H1 (cell line): ENCODE measurements around the gene TMC6. TPM values are rescaled to one million over a fixed set of nuclear protein-coding genes. Genes with fewer than 3 reads are reported as not detected.

ENCODE experiments used
- CTCF ChIA-PET: fragments of 300-600 bp; sonication (Branson Sonifier 250); formaldehyde crosslinking; loops from one replicate; lab custom pipeline; 2021; ENCODE audit not compliant: partially characterized antibody; lab: Charles Lee
- POLR2A ChIA-PET: fragments of 300-600 bp; sonication (Branson Sonifier 250); formaldehyde crosslinking; loops from one replicate; lab custom pipeline; 2021; ENCODE audit warnings: inconsistent platforms; ENCODE audit not compliant: partially characterized antibody; lab: Charles Lee
- DNase-seq, 2 experiments: peaks; one replicate each; pipeline versions ENCODE4 v3.0.0 to v3.0.0-alpha.2; 2010 to 2022; ENCODE audit warnings: low spot score in 2 of 2, low read depth in 1 of 2, mixed read lengths in 1 of 2
- FAIRE-seq: peaks from 2 replicates; lab custom pipeline; 2011; peaks lifted over from hg19 to GRCh38; lab: Jason Lieb, UNC
- H2AFZ ChIP-seq: 2 replicates; pipeline ENCODE4 v1.8.1; 2012; ENCODE audit warnings: low read length, inconsistent platforms
- H2AK5ac ChIP-seq: 2 replicates; pipeline ENCODE4 v1.6.1; 2013; ENCODE audit warnings: low read depth, low read length
- H2BK120ac ChIP-seq: replicated peaks from 2 replicates; pipeline ENCODE3; 2013; ENCODE audit warnings: low read depth, low read length, inconsistent platforms
- H2BK12ac ChIP-seq: 2 replicates; pipeline ENCODE4 v1.6.1; 2013; ENCODE audit warnings: low read depth, low read length
- H2BK15ac ChIP-seq: 2 replicates; pipeline ENCODE4 v1.6.1; 2013; ENCODE audit warnings: low read length
- H2BK20ac ChIP-seq: 2 replicates; pipeline ENCODE4 v1.6.1; 2013; ENCODE audit warnings: low read length
- H2BK5ac ChIP-seq: 2 replicates; pipeline ENCODE4 v1.6.1; 2013; ENCODE audit warnings: low read depth, low read length
- H3K14ac ChIP-seq: 2 replicates; pipeline ENCODE4 v1.6.1; 2013; ENCODE audit warnings: inconsistent platforms; ENCODE audit not compliant: insufficient read length
- H3K18ac ChIP-seq: 2 replicates; pipeline ENCODE4 v1.6.1; 2013; ENCODE audit warnings: low read length; ENCODE audit errors: extremely low read depth
- H3K23ac ChIP-seq: 2 replicates; pipeline ENCODE4 v1.6.1; 2013; ENCODE audit warnings: inconsistent platforms; ENCODE audit not compliant: insufficient read length
- H3K23me2 ChIP-seq: 2 replicates; pipeline ENCODE4 v1.6.1; 2013; ENCODE audit warnings: low read depth, low read length
- H3K27ac ChIP-seq: 2 replicates; pipeline ENCODE4 v1.6.1; 2011; ENCODE audit warnings: low read depth, low read length, inconsistent platforms
- H3K27me3 ChIP-seq, 4 experiments: replicated peaks in 1 of 4; 1 replicate in 1 of 4; 2 replicates in 3 of 4; pipeline versions ENCODE4 v1.6.1 to v1.8.1; 2011 to 2013; ENCODE audit warnings: low read length in 3 of 4, mild to moderate bottlenecking in 3 of 4, inconsistent platforms in 2 of 4, mixed read lengths in 2 of 4, moderate library complexity in 1 of 4; ENCODE audit not compliant: control insufficient read depth in 3 of 4, insufficient read depth in 3 of 4; ENCODE audit errors: extremely low read depth in 1 of 4
- H3K36me3 ChIP-seq, 4 experiments: 2 replicates each; pipeline versions ENCODE4 v1.6.1 to v1.8.1; 2011 to 2013; ENCODE audit warnings: mild to moderate bottlenecking in 4 of 4, low read length in 3 of 4, moderate library complexity in 2 of 4, control low read depth in 1 of 4, inconsistent platforms in 1 of 4; ENCODE audit not compliant: insufficient read depth in 4 of 4, control insufficient read depth in 2 of 4
- H3K4ac ChIP-seq: replicated peaks from 2 replicates; pipeline ENCODE3; 2013; ENCODE audit warnings: low read length, low read depth, mixed read lengths, inconsistent platforms; ENCODE audit not compliant: insufficient read length
- H3K4me1 ChIP-seq, 4 experiments: replicated peaks in 1 of 4; 1 replicate in 1 of 4; 2 replicates in 3 of 4; pipeline versions ENCODE4 v1.6.1 to v1.8.1; 2011 to 2013; ENCODE audit warnings: low read length in 3 of 4, inconsistent platforms in 2 of 4, mixed read lengths in 1 of 4; ENCODE audit not compliant: insufficient read depth in 4 of 4, control insufficient read depth in 3 of 4
- H3K4me2 ChIP-seq, 2 experiments: 2 replicates each; pipeline versions ENCODE4 v1.6.1 to v1.8.1; 2011 to 2013; ENCODE audit warnings: low read depth in 2 of 2, low read length in 2 of 2, control low read depth in 1 of 2, inconsistent platforms in 1 of 2, mild to moderate bottlenecking in 1 of 2; ENCODE audit not compliant: insufficient read depth in 1 of 2
- H3K4me3 ChIP-seq, 4 experiments: fragments of 200-600, 300-600 bp in 1 of 4; sonication (generic), shearing (Covaris generic), sonication (Bioruptor Twin) in 1 of 4; 2 replicates each; pipeline versions ENCODE4 v1.5.1 to v1.8.1; 2011 to 2016; ENCODE audit warnings: low read length in 4 of 4, low read depth in 3 of 4, control low read depth in 2 of 4, inconsistent platforms in 2 of 4, mild to moderate bottlenecking in 2 of 4, mixed read lengths in 1 of 4, moderate library complexity in 1 of 4; ENCODE audit not compliant: insufficient read depth in 2 of 4; ENCODE audit errors: extremely low read depth in 1 of 4
- H3K56ac ChIP-seq: replicated peaks from 2 replicates; pipeline ENCODE3; 2013; ENCODE audit warnings: low read depth, mild to moderate bottlenecking, mixed read lengths, low read length, inconsistent platforms; ENCODE audit not compliant: insufficient read length
- H3K79me1 ChIP-seq: 2 replicates; pipeline ENCODE4 v1.6.1; 2013; ENCODE audit warnings: low read depth, low read length, control low read depth
- H3K79me2 ChIP-seq, 2 experiments: 2 replicates each; pipeline versions ENCODE4 v1.6.1 to v1.8.1; 2012 to 2013; ENCODE audit warnings: low read length in 2 of 2, mild to moderate bottlenecking in 2 of 2, inconsistent platforms in 1 of 2; ENCODE audit not compliant: insufficient read depth in 2 of 2, control insufficient read depth in 1 of 2
- H3K9ac ChIP-seq, 4 experiments: replicated peaks in 1 of 4; 1 replicate in 1 of 4; 2 replicates in 3 of 4; pipeline versions ENCODE4 v1.6.1 to v1.8.1; 2011 to 2013; ENCODE audit warnings: low read depth in 3 of 4, low read length in 3 of 4, control low read depth in 2 of 4, mild to moderate bottlenecking in 2 of 4, moderate library complexity in 2 of 4, inconsistent platforms in 1 of 4; ENCODE audit errors: extremely low read depth in 1 of 4
- H3K9me3 ChIP-seq, 2 experiments: 2 replicates each; pipeline versions ENCODE4 v1.6.1 to v1.8.1; 2012 to 2013; ENCODE audit warnings: mild to moderate bottlenecking in 2 of 2, moderate library complexity in 2 of 2, control low read depth in 1 of 2, inconsistent platforms in 1 of 2, low read depth in 1 of 2, low read length in 1 of 2, mixed read lengths in 1 of 2; ENCODE audit not compliant: insufficient read depth in 2 of 2
- H4K20me1 ChIP-seq, 2 experiments: replicated peaks in 1 of 2; 2 replicates each; pipeline versions ENCODE3 to v1.8.1; 2011 to 2013; ENCODE audit warnings: inconsistent platforms in 2 of 2, low read length in 2 of 2, mild to moderate bottlenecking in 1 of 2; ENCODE audit not compliant: insufficient read depth in 2 of 2, control insufficient read depth in 1 of 2
- H4K5ac ChIP-seq: 2 replicates; pipeline ENCODE4 v1.6.1; 2013; ENCODE audit warnings: low read length, low read depth, mixed read lengths, inconsistent platforms; ENCODE audit not compliant: insufficient read length
- H4K8ac ChIP-seq: 2 replicates; pipeline ENCODE4 v1.8.0; 2013; ENCODE audit warnings: mild to moderate bottlenecking, moderate library complexity, low read length, inconsistent platforms; ENCODE audit not compliant: insufficient read depth; ENCODE audit errors: extremely low read depth
- H4K91ac ChIP-seq: replicated peaks from 2 replicates; pipeline ENCODE3; 2013; ENCODE audit warnings: low read length, mixed read lengths, inconsistent platforms; ENCODE audit not compliant: insufficient read length
- CEBPB ChIP-seq: IDR thresholded peaks from 2 replicates; pipeline ENCODE4 v1.6.1; 2012; ENCODE audit warnings: low read depth, low read length
- CHD2 ChIP-seq: IDR thresholded peaks from 2 replicates; pipeline ENCODE4 v1.6.1; 2012; ENCODE audit warnings: low read length, improper control_type of control experiment
- CTBP2 ChIP-seq: IDR thresholded peaks from 2 replicates; pipeline ENCODE4 v1.7.0; 2011; ENCODE audit warnings: borderline replicate concordance, mild to moderate bottlenecking, moderate library complexity, mixed read lengths, low read length; ENCODE audit not compliant: insufficient read depth, insufficient read length
- EGR1 ChIP-seq: IDR thresholded peaks from 2 replicates; pipeline ENCODE4 v1.6.1; 2011; ENCODE audit warnings: low read depth, low read length, borderline replicate concordance
- EP300 ChIP-seq, 2 experiments: IDR thresholded peaks; 1 replicate in 1 of 2; 2 replicates in 1 of 2; pipeline ENCODE4 v1.6.1; 2011 to 2012; ENCODE audit warnings: low read depth in 2 of 2, low read length in 2 of 2, mild to moderate bottlenecking in 2 of 2, borderline replicate concordance in 1 of 2, inconsistent platforms in 1 of 2, moderate library complexity in 1 of 2
- JUND ChIP-seq: IDR thresholded peaks from 2 replicates; pipeline ENCODE4 v1.6.1; 2011; ENCODE audit warnings: mild to moderate bottlenecking, improper control_type of control experiment, low read length
- KDM4A ChIP-seq: IDR thresholded peaks from one replicate; pipeline ENCODE4 v1.7.1; 2012; ENCODE audit warnings: low read depth, mild to moderate bottlenecking, moderate library complexity, low read length, inconsistent platforms; ENCODE audit not compliant: severe bottlenecking
- SIRT6 ChIP-seq: IDR thresholded peaks from one replicate; pipeline ENCODE4 v1.7.1; 2012; ENCODE audit warnings: low read length, inconsistent platforms
- SUZ12 ChIP-seq: fragments of 200-600 bp; sonication (generic); IDR thresholded peaks from 2 replicates; pipeline ENCODE4 v1.6.1; 2012; ENCODE audit warnings: mild to moderate bottlenecking, inconsistent platforms, low read length, moderate library complexity, mixed read lengths
- TAF1 ChIP-seq: IDR thresholded peaks from 2 replicates; pipeline ENCODE4 v1.6.1; 2011; ENCODE audit warnings: mild to moderate bottlenecking, low read depth, low read length
- YY1 ChIP-seq: IDR thresholded peaks from 2 replicates; pipeline ENCODE4 v1.6.1; 2011; ENCODE audit warnings: low read depth, mild to moderate bottlenecking, low read length
- WGBS, 2 experiments: shearing (Covaris generic) in 1 of 2; methylation state at CpG; one replicate each; pipeline versions ENCODE4 v1.1.6 to v1.1.7; 2013 to 2015; ENCODE audit warnings: low lambda C conversion rate in 2 of 2, mixed read lengths in 2 of 2, inconsistent platforms in 1 of 2, low coverage in 1 of 2, missing lambda C conversion rate in 1 of 2; ENCODE audit not compliant: insufficient replicate concordance in 2 of 2, insufficient coverage in 1 of 2, insufficient read length in 1 of 2; ENCODE audit errors: extremely low coverage in 1 of 2, missing lambda C conversion rate in 1 of 2; 5-methylcytosine and 5-hydroxymethylcytosine counted together
- polyA plus RNA-seq, 7 experiments: library from polyadenylated mRNA; depleted of rRNA in 3 of 7; stranded (reverse) in 5 of 7; unstranded in 2 of 7; fragments of >200 nt in 5 of 7; fragments of 200-250 nt in 2 of 7; gene quantifications; 1 replicate in 5 of 7; 2 replicates in 1 of 7; 4 replicates in 1 of 7; pipeline versions ENCODE4 v1.2.1 to v1.2.3, GENCODE V29; 2011 to 2013; ENCODE audit warnings: missing spikeins in 2 of 7, mixed read lengths in 2 of 7
- total RNA-seq: library from RNA; stranded (reverse); fragmentation: NEBNext Ultra II Directional; extraction: Animal tissue kit (Norgen Biotek cat#: 25700); gene quantifications from 2 replicates; pipeline ENCODE4 v1.2.1, GENCODE V29; 2021
- TF ChIP-seq, protein P1 (sequence below): IDR thresholded peaks from 2 replicates; pipeline ENCODE4 v1.6.1; 2011; ENCODE audit warnings: low read length, improper control_type of control experiment

The TMC6 gene
- total and polyA plus RNA-seq, 2 of the 8 experiments (the other 6 are each of a cell fraction or from before 2014, with no cell fraction given) = 39.4 to 77.6 TPM

DNA sequence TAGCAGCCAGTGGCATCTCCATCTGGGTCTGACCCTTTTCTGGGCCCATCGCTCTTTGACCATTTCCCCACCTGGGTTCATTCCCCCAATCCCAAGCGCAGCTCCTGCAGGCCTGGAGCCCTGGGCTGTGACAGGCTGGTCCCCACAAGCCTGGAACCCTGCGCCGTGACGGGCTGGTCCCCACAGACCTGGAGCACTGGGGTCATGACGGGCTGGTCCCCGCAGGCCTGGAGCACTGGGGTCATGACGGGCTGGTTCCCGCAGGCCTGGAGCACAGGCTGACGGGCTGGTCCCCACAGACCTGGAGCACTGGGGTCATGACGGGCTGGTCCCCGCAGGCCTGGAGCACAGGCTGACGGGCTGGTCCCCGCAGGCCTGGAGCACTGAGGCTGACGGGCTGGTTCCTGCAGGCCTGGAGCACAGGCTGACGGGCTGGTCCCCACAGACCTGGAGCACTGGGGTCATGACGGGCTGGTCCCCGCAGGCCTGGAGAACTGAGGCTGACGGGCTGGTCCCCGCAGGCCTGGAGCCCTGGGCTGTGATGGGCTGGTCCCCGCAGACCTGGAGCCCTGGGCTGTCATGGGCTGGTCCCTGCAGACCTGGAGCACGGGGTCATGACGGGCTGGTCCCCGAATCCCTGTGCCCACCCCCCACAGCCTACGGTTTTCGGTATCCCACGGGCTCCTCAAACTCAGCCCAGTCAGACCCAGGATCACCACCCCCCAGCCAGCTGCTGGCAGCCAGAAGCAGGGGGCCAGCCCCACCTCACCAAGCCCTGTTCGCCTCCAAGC lies 16.6 kb downstream of the TMC6 start:
- H3K36me3 ChIP-seq = no peaks in the 10 kb centered on the region
- no peaks in the 10 kb centered on the region for H3K79me2 ChIP-seq
- 96% methylated on average over 22 of the region's 28 CpGs; no CpG with 5 or more reads in 1 of the 2 experiments for WGBS, 2 experiments
- ChIA-PET CTCF (interaction anchor here (0.7 to 5.2 kb wide), 19 partner anchors 11 to 140 kb away, joined by 3 to 33 read pairs (median 4); partner anchors contain the start of gene TMC8), POLR2A (interaction anchor here (0.6 to 3.5 kb wide), 5 partner anchors 15 to 65 kb away, joined by 3 to 16 read pairs (median 3); no protein-coding TSS in a partner anchor)
- no peak overlapping the region for H4K91ac ChIP-seq
- H3K18ac ChIP-seq = no peak overlapping the region
- H3K4ac ChIP-seq = no peak overlapping the region
- H3K56ac ChIP-seq = no peak overlapping the region
- no peak overlapping the region for H3K9ac ChIP-seq
- no peaks in the 10 kb centered on the region for H3K23me2 ChIP-seq
- no peak overlapping the region for H3K14ac ChIP-seq
- no peak overlapping the region for H2BK20ac ChIP-seq
- no peak overlapping the region for H2BK5ac ChIP-seq
- H3K9me3 ChIP-seq = no peaks in the 10 kb centered on the region
- DNase-seq (no peak), FAIRE-seq (no peak)
- H3K27me3 ChIP-seq = no peaks in the 10 kb centered on the region
- no peak overlapping the region for H2BK12ac ChIP-seq
- H3K27ac ChIP-seq = no peak overlapping the region
- H3K4me1 ChIP-seq = no peaks in the 10 kb centered on the region; a peak in 1 of 7 replicates
- no peak overlapping the region for H2AFZ ChIP-seq
- no peak overlapping the region for H2AK5ac ChIP-seq
- no peak overlapping the region for H2BK120ac ChIP-seq
- H3K79me1 ChIP-seq = no peaks in the 10 kb centered on the region
- H4K8ac ChIP-seq = peak overlapping the region; percentile 11; the same call in 1 of the 2 replicates
- no peak overlapping the region for H3K23ac ChIP-seq
- peaks cover 2 to 3% of the 10 kb centered on the region in 2 experiments for H4K20me1 ChIP-seq
- no peak overlapping the region for H4K5ac ChIP-seq
- no peak overlapping the region for H3K4me3 ChIP-seq
- H2BK15ac ChIP-seq = no peak overlapping the region
- H3K4me2 ChIP-seq = no peak overlapping the region
- TF ChIP-seq CEBPB = no peak
- TF ChIP-seq SUZ12 = no peak
- no peak for TF ChIP-seq CHD2
- no peak for TF ChIP-seq EGR1
- TF ChIP-seq KDM4A = no peak
- TF ChIP-seq, protein P1, sequence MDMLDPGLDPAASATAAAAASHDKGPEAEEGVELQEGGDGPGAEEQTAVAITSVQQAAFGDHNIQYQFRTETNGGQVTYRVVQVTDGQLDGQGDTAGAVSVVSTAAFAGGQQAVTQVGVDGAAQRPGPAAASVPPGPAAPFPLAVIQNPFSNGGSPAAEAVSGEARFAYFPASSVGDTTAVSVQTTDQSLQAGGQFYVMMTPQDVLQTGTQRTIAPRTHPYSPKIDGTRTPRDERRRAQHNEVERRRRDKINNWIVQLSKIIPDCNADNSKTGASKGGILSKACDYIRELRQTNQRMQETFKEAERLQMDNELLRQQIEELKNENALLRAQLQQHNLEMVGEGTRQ = no peak
- TF ChIP-seq CTBP2 = no peak
- TF ChIP-seq TAF1 = no peak
- no peak for TF ChIP-seq JUND
- TF ChIP-seq YY1 = no peak
- no peak for TF ChIP-seq SIRT6
- TF ChIP-seq EP300 (IDR thresholded peaks at IDR 0.05; ENCODE audit: borderline replicate concordance in 1 of 2, low read depth in 2 of 2, low read length in 2 of 2) = no peak
